Keratinocyte (primary cell): ENCODE measurements around the gene CTNNA2. TPM values are rescaled to one million over a fixed set of nuclear protein-coding genes. Genes with fewer than 3 reads are reported as not detected.

ENCODE experiments used
- DNase-seq: peaks from one replicate; pipeline ENCODE4 v3.0.0-alpha.2; 2011; ENCODE audit warnings: low read depth, missing footprints, low spot score
- FAIRE-seq: peaks from 2 replicates; lab custom pipeline; 2011; peaks lifted over from hg19 to GRCh38; lab: Jason Lieb, UNC
- H2AFZ ChIP-seq: 2 replicates; pipeline ENCODE4 v1.6.0; 2012; ENCODE audit warnings: low read length, control low read depth, inconsistent platforms; ENCODE audit not compliant: control insufficient read depth
- H3K27ac ChIP-seq: 2 replicates; pipeline ENCODE4 v1.5.1; 2011; ENCODE audit warnings: low read length; ENCODE audit not compliant: control insufficient read depth, insufficient read depth
- H3K27me3 ChIP-seq: 3 replicates; pipeline ENCODE4 v1.6.0; 2011; ENCODE audit warnings: low read length; ENCODE audit not compliant: control insufficient read depth, insufficient read depth; ENCODE audit errors: extremely low read depth
- H3K36me3 ChIP-seq, 2 experiments: 2 replicates in 1 of 2; 3 replicates in 1 of 2; pipeline ENCODE4 v1.5.1; 2011; ENCODE audit warnings: low read length in 2 of 2, mild to moderate bottlenecking in 1 of 2; ENCODE audit not compliant: control insufficient read depth in 2 of 2, insufficient read depth in 2 of 2; ENCODE audit errors: extremely low read depth in 1 of 2
- H3K4me1 ChIP-seq: 3 replicates; pipeline ENCODE4 v1.5.1; 2011; ENCODE audit warnings: low read length; ENCODE audit not compliant: control insufficient read depth, insufficient read depth; ENCODE audit errors: extremely low read depth
- H3K4me2 ChIP-seq: 3 replicates; pipeline ENCODE4 v1.6.0; 2011; ENCODE audit warnings: low read depth, low read length; ENCODE audit not compliant: control insufficient read depth, insufficient read depth; ENCODE audit errors: extremely low read depth
- H3K4me3 ChIP-seq, 3 experiments: fragments of 200-600 bp in 1 of 3; sonication (generic) in 1 of 3; 2 replicates in 2 of 3; 3 replicates in 1 of 3; pipeline ENCODE4 v1.5.1; 2011 to 2016; ENCODE audit warnings: low read length in 3 of 3, mild to moderate bottlenecking in 3 of 3, control low read depth in 2 of 3, inconsistent platforms in 1 of 3, low read depth in 1 of 3, mixed read lengths in 1 of 3, mixed run types in 1 of 3, moderate library complexity in 1 of 3; ENCODE audit not compliant: control insufficient read depth in 2 of 3, insufficient read depth in 2 of 3; ENCODE audit errors: extremely low read depth in 1 of 3
- H3K79me2 ChIP-seq: 2 replicates; pipeline ENCODE4 v1.6.0; 2012; ENCODE audit warnings: low read length; ENCODE audit not compliant: control insufficient read depth, insufficient read depth
- H3K9ac ChIP-seq: 3 replicates; pipeline ENCODE4 v1.6.0; 2011; ENCODE audit warnings: low read length; ENCODE audit not compliant: control insufficient read depth, insufficient read depth; ENCODE audit errors: extremely low read depth
- H3K9me1 ChIP-seq: 3 replicates; pipeline ENCODE4 v1.6.0; 2011; ENCODE audit warnings: low read length; ENCODE audit not compliant: control insufficient read depth, insufficient read depth; ENCODE audit errors: extremely low read depth
- H3K9me3 ChIP-seq: 2 replicates; pipeline ENCODE4 v1.5.1; 2012; ENCODE audit warnings: low read depth, low read length; ENCODE audit not compliant: control insufficient read depth
- H4K20me1 ChIP-seq: 3 replicates; pipeline ENCODE4 v1.6.0; 2011; ENCODE audit warnings: low read length; ENCODE audit not compliant: control insufficient read depth, insufficient read depth; ENCODE audit errors: extremely low read depth
- EZH2 ChIP-seq: IDR thresholded peaks from one replicate; pipeline ENCODE4 v1.6.1; 2012; ENCODE audit warnings: inconsistent platforms, mild to moderate bottlenecking, low read length, moderate library complexity
- dilution Hi-C: fragments of 300-500 bp; cut with MboI; formaldehyde crosslinking; loops from one replicate; pipeline ENCODE4 v1.7.0; 2020; ENCODE audit warnings: low sequenced_read_pairs; ENCODE audit not compliant: extremely low pct_ligation_motif_present
- polyA plus RNA-seq, 5 experiments: library from polyadenylated mRNA; depleted of rRNA in 3 of 5; stranded (reverse) in 3 of 5; stranded (forward) in 1 of 5; unstranded in 1 of 5; fragments of >200 nt; gene quantifications; 1 replicate in 1 of 5; 2 replicates in 3 of 5; 3 replicates in 1 of 5; pipeline versions ENCODE4 v1.2.1 to v1.2.3, GENCODE V29; 2011 to 2012; ENCODE audit warnings: missing spikeins in 2 of 5, low read depth in 1 of 5, low replicate concordance in 1 of 5
- TF ChIP-seq, protein P1 (sequence below), 3 experiments: IDR thresholded peaks in 1 of 3; conservative IDR thresholded peaks in 1 of 3; optimal IDR thresholded peaks in 1 of 3; 2 replicates in 2 of 3; 3 replicates in 1 of 3; pipeline versions ENCODE3 to v1.5.1; 2011; ENCODE audit warnings: low read length in 3 of 3, mild to moderate bottlenecking in 3 of 3, moderate library complexity in 2 of 3, control low read depth in 1 of 3, inconsistent platforms in 1 of 3; ENCODE audit not compliant: insufficient read depth in 2 of 3; ENCODE audit errors: extremely low read depth in 1 of 3

Gene CTNNA2
- polyA plus RNA-seq, 1 donor (not counting 4 experiments of a cell fraction or from before 2014, with no cell fraction given), result not detected

DNA sequence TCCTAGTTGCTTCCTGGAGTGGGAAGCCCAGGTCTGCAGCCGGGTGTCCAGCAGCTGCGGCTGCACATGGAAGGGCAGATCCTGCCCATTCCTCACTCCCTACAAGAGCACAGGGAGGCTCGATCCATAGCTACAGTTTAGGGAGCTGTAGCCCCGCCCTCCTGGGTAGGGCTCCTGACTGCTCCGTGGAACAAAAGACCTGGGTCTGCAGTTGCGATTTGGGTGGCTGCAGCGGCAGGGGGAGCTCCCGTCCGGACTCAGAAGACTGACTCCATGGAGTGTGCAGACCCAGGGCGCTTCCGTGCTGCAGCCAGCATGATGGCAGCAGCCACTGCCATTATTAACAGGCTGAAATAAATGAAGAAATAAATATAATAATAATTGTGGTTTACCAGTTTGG lies 157.3 kb downstream of the CTNNA2 start:
- Histone ChIP-seq H3K4me1 (no peaks in the 10 kb centered on the region), H3K9ac (no peak overlapping the region), H3K27ac (no peak overlapping the region), H3K4me2 (no peak overlapping the region), H3K27me3 (no peaks in the 10 kb centered on the region), H3K36me3 (no peaks in the 10 kb centered on the region), H3K79me2 (no peaks in the 10 kb centered on the region), H3K9me1 (no peaks in the 10 kb centered on the region), H2AFZ (no peak overlapping the region), H4K20me1 (no peaks in the 10 kb centered on the region), H3K9me3 (peaks cover 4% of the 10 kb centered on the region), H3K4me3 (no peak overlapping the region)
- dilution Hi-C loops, result no loop called here
- TF ChIP-seq, protein P1, sequence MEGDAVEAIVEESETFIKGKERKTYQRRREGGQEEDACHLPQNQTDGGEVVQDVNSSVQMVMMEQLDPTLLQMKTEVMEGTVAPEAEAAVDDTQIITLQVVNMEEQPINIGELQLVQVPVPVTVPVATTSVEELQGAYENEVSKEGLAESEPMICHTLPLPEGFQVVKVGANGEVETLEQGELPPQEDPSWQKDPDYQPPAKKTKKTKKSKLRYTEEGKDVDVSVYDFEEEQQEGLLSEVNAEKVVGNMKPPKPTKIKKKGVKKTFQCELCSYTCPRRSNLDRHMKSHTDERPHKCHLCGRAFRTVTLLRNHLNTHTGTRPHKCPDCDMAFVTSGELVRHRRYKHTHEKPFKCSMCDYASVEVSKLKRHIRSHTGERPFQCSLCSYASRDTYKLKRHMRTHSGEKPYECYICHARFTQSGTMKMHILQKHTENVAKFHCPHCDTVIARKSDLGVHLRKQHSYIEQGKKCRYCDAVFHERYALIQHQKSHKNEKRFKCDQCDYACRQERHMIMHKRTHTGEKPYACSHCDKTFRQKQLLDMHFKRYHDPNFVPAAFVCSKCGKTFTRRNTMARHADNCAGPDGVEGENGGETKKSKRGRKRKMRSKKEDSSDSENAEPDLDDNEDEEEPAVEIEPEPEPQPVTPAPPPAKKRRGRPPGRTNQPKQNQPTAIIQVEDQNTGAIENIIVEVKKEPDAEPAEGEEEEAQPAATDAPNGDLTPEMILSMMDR (optimal IDR thresholded peaks at IDR 0.05 in 1 of 3, IDR thresholded peaks at IDR 0.05 in 1 of 3, conservative IDR thresholded peaks at IDR 0.05 in 1 of 3; ENCODE audit: extremely low read depth in 1 of 3, insufficient read depth in 2 of 3, low read length in 3 of 3), result no peak
- TF ChIP-seq EZH2, result no peak
- no peak for DNase-seq
- no peak for FAIRE-seq

DNA sequence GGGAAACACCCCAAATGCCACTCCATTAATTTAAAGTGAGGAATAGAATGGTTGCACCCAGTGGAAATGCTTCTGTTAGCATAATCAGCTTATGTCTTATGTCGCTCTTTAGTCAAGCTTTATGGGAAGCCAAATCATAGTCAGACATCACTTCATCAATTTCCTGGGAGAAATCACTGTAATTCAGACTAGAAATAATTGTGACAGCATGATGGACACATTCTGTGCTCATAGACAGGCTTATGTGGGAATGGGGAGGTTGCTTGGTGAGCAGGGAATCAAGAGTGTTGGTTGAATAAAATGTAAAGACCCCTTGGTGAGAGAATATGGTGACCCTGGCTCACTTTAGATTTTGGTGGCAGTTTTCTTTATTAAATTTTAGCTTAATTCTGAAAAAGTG lies 174.0 kb downstream of the CTNNA2 start:
- H3K27me3 ChIP-seq, result no peaks in the 10 kb centered on the region
- no peak for FAIRE-seq

More for the DNA sequence above, 174.0 kb downstream of the CTNNA2 start:
- TF ChIP-seq EZH2, result no peak
- TF ChIP-seq, protein P1 (optimal IDR thresholded peaks at IDR 0.05 in 1 of 3, IDR thresholded peaks at IDR 0.05 in 1 of 3, conservative IDR thresholded peaks at IDR 0.05 in 1 of 3; ENCODE audit: extremely low read depth in 1 of 3, insufficient read depth in 2 of 3, low read length in 3 of 3), result no peak
- Histone ChIP-seq H3K4me2 (no peak overlapping the region), H3K9me3 (peaks cover 1% of the 10 kb centered on the region), H2AFZ (no peak overlapping the region), H3K27ac (no peak overlapping the region), H3K9ac (no peak overlapping the region), H3K9me1 (no peaks in the 10 kb centered on the region), H3K36me3 (no peaks in the 10 kb centered on the region), H3K79me2 (no peaks in the 10 kb centered on the region), H4K20me1 (no peaks in the 10 kb centered on the region), H3K4me3 (no peak overlapping the region), H3K4me1 (no peaks in the 10 kb centered on the region)
- DNase-seq, result no peak
- dilution Hi-C loops, result no loop called here
